ENCODE measurements around the gene CCBE1.

DNA sequence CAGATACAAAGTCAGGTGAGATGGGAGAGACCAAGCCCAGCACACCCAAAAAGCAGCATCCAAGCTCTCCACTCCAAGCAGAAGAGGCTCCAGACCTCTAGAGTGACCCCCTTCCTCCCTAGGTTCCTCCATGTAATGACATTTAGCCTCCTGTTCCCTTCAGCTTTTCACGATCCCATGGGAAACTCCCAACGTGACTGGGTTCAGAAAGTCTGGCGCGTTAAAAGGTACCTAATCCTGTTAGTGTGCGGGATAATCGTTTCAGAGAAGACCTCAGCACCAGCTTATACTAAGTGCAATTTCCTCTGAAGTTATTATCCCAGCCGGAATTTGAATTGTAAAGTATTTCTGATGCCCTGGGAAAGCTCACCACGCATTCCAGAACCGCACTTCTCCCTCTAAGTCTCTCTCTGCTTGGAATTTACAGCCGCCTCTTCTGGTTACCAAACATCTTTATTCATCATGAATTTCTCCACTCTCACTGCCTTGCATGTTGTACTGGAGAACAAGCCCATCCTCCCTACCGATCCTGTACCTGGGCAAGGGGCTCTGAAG lies 46.9 kb downstream of the CCBE1 start:
- no peak for TF ChIP-seq POLR2A (IDR thresholded peaks at IDR 0.05; ENCODE audit: low read length)
- TF ChIP-seq, protein P1, sequence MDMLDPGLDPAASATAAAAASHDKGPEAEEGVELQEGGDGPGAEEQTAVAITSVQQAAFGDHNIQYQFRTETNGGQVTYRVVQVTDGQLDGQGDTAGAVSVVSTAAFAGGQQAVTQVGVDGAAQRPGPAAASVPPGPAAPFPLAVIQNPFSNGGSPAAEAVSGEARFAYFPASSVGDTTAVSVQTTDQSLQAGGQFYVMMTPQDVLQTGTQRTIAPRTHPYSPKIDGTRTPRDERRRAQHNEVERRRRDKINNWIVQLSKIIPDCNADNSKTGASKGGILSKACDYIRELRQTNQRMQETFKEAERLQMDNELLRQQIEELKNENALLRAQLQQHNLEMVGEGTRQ (IDR thresholded peaks at IDR 0.05) = no peak
- TF ChIP-seq GATA3 (IDR thresholded peaks at IDR 0.05; ENCODE audit: borderline replicate concordance) = no peak
- TF ChIP-seq, protein P2, sequence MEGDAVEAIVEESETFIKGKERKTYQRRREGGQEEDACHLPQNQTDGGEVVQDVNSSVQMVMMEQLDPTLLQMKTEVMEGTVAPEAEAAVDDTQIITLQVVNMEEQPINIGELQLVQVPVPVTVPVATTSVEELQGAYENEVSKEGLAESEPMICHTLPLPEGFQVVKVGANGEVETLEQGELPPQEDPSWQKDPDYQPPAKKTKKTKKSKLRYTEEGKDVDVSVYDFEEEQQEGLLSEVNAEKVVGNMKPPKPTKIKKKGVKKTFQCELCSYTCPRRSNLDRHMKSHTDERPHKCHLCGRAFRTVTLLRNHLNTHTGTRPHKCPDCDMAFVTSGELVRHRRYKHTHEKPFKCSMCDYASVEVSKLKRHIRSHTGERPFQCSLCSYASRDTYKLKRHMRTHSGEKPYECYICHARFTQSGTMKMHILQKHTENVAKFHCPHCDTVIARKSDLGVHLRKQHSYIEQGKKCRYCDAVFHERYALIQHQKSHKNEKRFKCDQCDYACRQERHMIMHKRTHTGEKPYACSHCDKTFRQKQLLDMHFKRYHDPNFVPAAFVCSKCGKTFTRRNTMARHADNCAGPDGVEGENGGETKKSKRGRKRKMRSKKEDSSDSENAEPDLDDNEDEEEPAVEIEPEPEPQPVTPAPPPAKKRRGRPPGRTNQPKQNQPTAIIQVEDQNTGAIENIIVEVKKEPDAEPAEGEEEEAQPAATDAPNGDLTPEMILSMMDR (IDR thresholded peaks at IDR 0.05) = no peak
- TF ChIP-seq, protein P3, sequence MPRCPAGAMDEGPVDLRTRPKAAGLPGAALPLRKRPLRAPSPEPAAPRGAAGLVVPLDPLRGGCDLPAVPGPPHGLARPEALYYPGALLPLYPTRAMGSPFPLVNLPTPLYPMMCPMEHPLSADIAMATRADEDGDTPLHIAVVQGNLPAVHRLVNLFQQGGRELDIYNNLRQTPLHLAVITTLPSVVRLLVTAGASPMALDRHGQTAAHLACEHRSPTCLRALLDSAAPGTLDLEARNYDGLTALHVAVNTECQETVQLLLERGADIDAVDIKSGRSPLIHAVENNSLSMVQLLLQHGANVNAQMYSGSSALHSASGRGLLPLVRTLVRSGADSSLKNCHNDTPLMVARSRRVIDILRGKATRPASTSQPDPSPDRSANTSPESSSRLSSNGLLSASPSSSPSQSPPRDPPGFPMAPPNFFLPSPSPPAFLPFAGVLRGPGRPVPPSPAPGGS (IDR thresholded peaks at IDR 0.05) = no peak
- no peak for TF ChIP-seq EP300 (IDR thresholded peaks at IDR 0.05)
- no peak for TF ChIP-seq POLR2AphosphoS2 (conservative IDR thresholded peaks at IDR 0.05; ENCODE audit: low read length)
- no peak for TF ChIP-seq MYC (IDR thresholded peaks at IDR 0.05; ENCODE audit: borderline replicate concordance, low read length)
- no peak for TF ChIP-seq ZFP36 (IDR thresholded peaks at IDR 0.05; ENCODE audit: borderline replicate concordance, partially characterized antibody)
- TF ChIP-seq, protein P4, sequence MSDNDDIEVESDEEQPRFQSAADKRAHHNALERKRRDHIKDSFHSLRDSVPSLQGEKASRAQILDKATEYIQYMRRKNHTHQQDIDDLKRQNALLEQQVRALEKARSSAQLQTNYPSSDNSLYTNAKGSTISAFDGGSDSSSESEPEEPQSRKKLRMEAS (IDR thresholded peaks at IDR 0.05) = no peak
- TF ChIP-seq SREBF2 (IDR thresholded peaks at IDR 0.05) = no peak
- TF ChIP-seq FOSL2 (IDR thresholded peaks at IDR 0.05) = no peak
- TF ChIP-seq FOSL2 (CRISPR knock-in tag; IDR thresholded peaks at IDR 0.05) = no peak
